Measurements from ENCODE around the gene KIF6.

Gene KIF6

GRCh38 chr6:39366931-39367618, 358.1 kb downstream of the KIF6 start:
- DNase-seq: no peak

GRCh38 chr6:39365281-39366074, 359.7 kb downstream of the KIF6 start:
- no peak for DNase-seq

- DNase-seq: no peak
These were observed 361.9 kb downstream of the KIF6 start for GRCh38 chr6:39363280-39363679.

- no peak for DNase-seq
These were observed 362.7 kb downstream of the KIF6 start for GRCh38 chr6:39362487-39362865.

GRCh38 chr6:39361657-39362486, 363.3 kb downstream of the KIF6 start:
- no peak for DNase-seq

GRCh38 chr6:39360378-39360777, 364.8 kb downstream of the KIF6 start:
- no peak for DNase-seq

GRCh38 chr6:39357998-39358686, 367.1 kb downstream of the KIF6 start:
- DNase-seq: no peak

- DNase-seq: no peak
These were observed 371.4 kb downstream of the KIF6 start for GRCh38 chr6:39353698-39354315.

- no peak for DNase-seq
These were observed 374.3 kb downstream of the KIF6 start for GRCh38 chr6:39350723-39351505.

- DNase-seq: no peak
These were observed 376.5 kb downstream of the KIF6 start for GRCh38 chr6:39348740-39349139.

GRCh38 chr6:39347906-39348585, 377.2 kb downstream of the KIF6 start:
- peak; percentile 41 for DNase-seq

- no peak for DNase-seq
These were observed 378.0 kb downstream of the KIF6 start for GRCh38 chr6:39347206-39347605.

GRCh38 chr6:39344821-39345280, 380.4 kb downstream of the KIF6 start:
- no peak for DNase-seq

- DNase-seq: no peak
These were observed 381.8 kb downstream of the KIF6 start for GRCh38 chr6:39343396-39343870.

GRCh38 chr6:39342692-39343395, 382.4 kb downstream of the KIF6 start:
- DNase-seq: no peak

GRCh38 chr6:39341937-39342336, 383.3 kb downstream of the KIF6 start:
- DNase-seq: no peak

- DNase-seq: no peak
These were observed 383.9 kb downstream of the KIF6 start for GRCh38 chr6:39341352-39341751.

- no peak for DNase-seq
These were observed 385.2 kb downstream of the KIF6 start for GRCh38 chr6:39339868-39340550.

All from effector CD4-positive, alpha-beta T cell (primary cell).